SH-SY5Y (cell line): ENCODE data around the gene AP5Z1.

ENCODE experiments used
- GATA2 ChIP-seq: IDR thresholded peaks from 2 replicates; pipeline ENCODE4 v1.6.1; 2011; ENCODE audit warnings: mild to moderate bottlenecking, low read depth, low read length
- GATA3 ChIP-seq: IDR thresholded peaks from 2 replicates; pipeline ENCODE4 v1.6.1; 2011; ENCODE audit warnings: low read depth, mild to moderate bottlenecking, low read length, moderate library complexity

- TF ChIP-seq GATA2 = no peak
- TF ChIP-seq GATA3 = no peak
These were observed 42.8 kb downstream of the AP5Z1 start for GRCh38 chr7:4818000-4818794.
